Lower lobe of right lung (tissue), 2 donors: ENCODE measurements around the gene PSMD5. TPM values are rescaled to one million over a fixed set of nuclear protein-coding genes. Genes with fewer than 3 reads are reported as not detected.
A peak's percentile ranks its signal among the peaks of the same experiment; 100 is the strongest.

Source experiments
- ATAC-seq, 2 donors: fragments of 200-7000 bp; cut with Tn5 transposase; one replicate each; pipeline ENCODE4 v1.9.1; 2020 to 2022; ENCODE audit warnings: mild to moderate bottlenecking in 2 of 2, moderate library complexity in 2 of 2
- DNase-seq: peaks from one replicate; pipeline ENCODE4 v3.0.0-alpha.2; 2020
- H3K27ac ChIP-seq: fragments of 200-600 bp; one replicate; pipeline ENCODE4 v1.8.0; 2022
- H3K27me3 ChIP-seq: fragments of 200-600 bp; one replicate; pipeline ENCODE4 v1.8.0; 2022; ENCODE audit warnings: low read depth
- H3K36me3 ChIP-seq: fragments of 200-600 bp; one replicate; pipeline ENCODE4 v1.8.0; 2022; ENCODE audit warnings: mild to moderate bottlenecking
- H3K4me1 ChIP-seq: fragments of 200-600 bp; one replicate; pipeline ENCODE4 v1.8.0; 2022
- H3K4me3 ChIP-seq: fragments of 200-600 bp; one replicate; pipeline ENCODE4 v1.8.0; 2022; ENCODE audit warnings: mild to moderate bottlenecking
- H3K9me3 ChIP-seq: fragments of 200-600 bp; one replicate; pipeline ENCODE4 v1.8.0; 2022
- CTCF ChIP-seq: fragments of 200-600 bp; IDR thresholded peaks from one replicate; pipeline ENCODE4 v1.8.0; 2022; ENCODE audit warnings: antibody characterized with exemption, mild to moderate bottlenecking
- intact Hi-C: fragments of 100-400 bp; cut with DNase I; formaldehyde crosslinking; loops from one replicate; pipeline ENCODE4 v1.11.0; 2022
- total RNA-seq: library from RNA; stranded (reverse); fragmentation: NEBNext Ultra II Directional; extraction: Animal tissue kit (Norgen Biotek cat#: 25700); gene quantifications from one replicate; pipeline ENCODE4 v1.2.1, GENCODE V29; 2021
- donor health status: DM: no; HTN: yes; CAD: no; lungs with severe emphysema.

PSMD5 gene
- total RNA-seq, 1 donor from 2014 or later = 34.1 TPM

GRCh38 chr9:120767451-120767850, 75.3 kb downstream of the PSMD5 start:
- H3K9me3 ChIP-seq = no peaks in the 10 kb centered on the region
- no peak overlapping the region for H3K27ac ChIP-seq
- ATAC-seq = peak in 1 of 2 donors; percentile 50

More at GRCh38 chr9:120767451-120767850, 75.3 kb downstream of the PSMD5 start:
- H3K4me1 ChIP-seq = no peaks in the 10 kb centered on the region
- intact Hi-C loops = no loop called here
- H3K36me3 ChIP-seq = peaks cover 100% of the 10 kb centered on the region
- no peak overlapping the region for H3K4me3 ChIP-seq
- no peak for DNase-seq
- no peak for TF ChIP-seq CTCF
- no peaks in the 10 kb centered on the region for H3K27me3 ChIP-seq

Other genes starting within 250 kb of the PSMD5 start
- gene MEGF9, start 128.5 kb downstream of the PSMD5 start, total RNA-seq = 71.1 TPM
- gene FBXW2, start 49.5 kb downstream of the PSMD5 start, total RNA-seq = 76.7 TPM
- 24.4 TPM for gene PHF19, start 34.3 kb upstream of the PSMD5 start, total RNA-seq
- 5.8 TPM for gene TRAF1, start 83.9 kb upstream of the PSMD5 start, total RNA-seq
- 22.1 TPM for gene C5, start 207.4 kb upstream of the PSMD5 start, total RNA-seq
- 26.3 TPM for gene CNTRL, start 232.0 kb upstream of the PSMD5 start, total RNA-seq